NB4 (cell line): Measurements from ENCODE around the gene THOC2.

Experiments
- POLR2A ChIP-seq: IDR thresholded peaks from 2 replicates; pipeline ENCODE4 v1.6.1; 2011; ENCODE audit warnings: mild to moderate bottlenecking; ENCODE audit not compliant: insufficient read length; ENCODE audit errors: extremely low read depth
- TF ChIP-seq, protein P1 (sequence below): IDR thresholded peaks from one replicate; pipeline ENCODE4 v1.5.1; 2012; ENCODE audit warnings: low read depth, low read length

- TF ChIP-seq, protein P1, sequence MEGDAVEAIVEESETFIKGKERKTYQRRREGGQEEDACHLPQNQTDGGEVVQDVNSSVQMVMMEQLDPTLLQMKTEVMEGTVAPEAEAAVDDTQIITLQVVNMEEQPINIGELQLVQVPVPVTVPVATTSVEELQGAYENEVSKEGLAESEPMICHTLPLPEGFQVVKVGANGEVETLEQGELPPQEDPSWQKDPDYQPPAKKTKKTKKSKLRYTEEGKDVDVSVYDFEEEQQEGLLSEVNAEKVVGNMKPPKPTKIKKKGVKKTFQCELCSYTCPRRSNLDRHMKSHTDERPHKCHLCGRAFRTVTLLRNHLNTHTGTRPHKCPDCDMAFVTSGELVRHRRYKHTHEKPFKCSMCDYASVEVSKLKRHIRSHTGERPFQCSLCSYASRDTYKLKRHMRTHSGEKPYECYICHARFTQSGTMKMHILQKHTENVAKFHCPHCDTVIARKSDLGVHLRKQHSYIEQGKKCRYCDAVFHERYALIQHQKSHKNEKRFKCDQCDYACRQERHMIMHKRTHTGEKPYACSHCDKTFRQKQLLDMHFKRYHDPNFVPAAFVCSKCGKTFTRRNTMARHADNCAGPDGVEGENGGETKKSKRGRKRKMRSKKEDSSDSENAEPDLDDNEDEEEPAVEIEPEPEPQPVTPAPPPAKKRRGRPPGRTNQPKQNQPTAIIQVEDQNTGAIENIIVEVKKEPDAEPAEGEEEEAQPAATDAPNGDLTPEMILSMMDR = no peak
- TF ChIP-seq POLR2A = no peak
These were observed 7.7 kb upstream of the THOC2 start for GRCh38 chrX:123740536-123740935.
